HepG2 (cell line): Measurements from ENCODE around the gene RASA3. TPM values are rescaled to one million over a fixed set of nuclear protein-coding genes. Genes with fewer than 3 reads are reported as not detected.

Source experiments
- ATAC-seq: fragments of 200-7000 bp; cut with Tn5 transposase; 3 replicates; pipeline ENCODE4 v1.9.1; 2020; ENCODE audit warnings: mild to moderate bottlenecking, moderate library complexity
- BruUV-seq: library from RNA; stranded (reverse); fragments of 400-500 nt; replicated peaks from 2 replicates; lab custom pipeline; 2021; lab: Mats Ljungman, UMichigan
- CTCF ChIA-PET: fragments of 300-600 bp; formaldehyde crosslinking; extraction: SDS; loops from one replicate; lab custom pipeline; 2021; ENCODE audit warnings: low total read pairs, inconsistent platforms, low intra/inter-chr PET ratio; lab: Yijun Ruan, JAX
- POLR2A ChIA-PET: fragments of 350-600 bp; sonication (Branson Sonifier 250); formaldehyde crosslinking; loops from one replicate; lab custom pipeline; 2020; ENCODE audit warnings: antibody characterized with exemption, inconsistent platforms; lab: Yijun Ruan, JAX
- DNase-seq: peaks from one replicate; pipeline ENCODE4 v3.0.0-alpha.2; 2015; ENCODE audit warnings: low spot score
- FAIRE-seq: peaks from 3 replicates; lab custom pipeline; 2011; peaks lifted over from hg19 to GRCh38; lab: Jason Lieb, UNC
- H2AFZ ChIP-seq: one replicate; pipeline ENCODE4 v1.6.1; 2011; ENCODE audit warnings: low read length, inconsistent platforms
- H3K27ac ChIP-seq: fragments of 300-600 bp; 3 replicates; pipeline ENCODE4 v1.8.0; 2011; ENCODE audit warnings: mixed run types, mild to moderate bottlenecking, mixed read lengths, low read length, inconsistent platforms; ENCODE audit not compliant: insufficient read depth; ENCODE audit errors: extremely low read length
- H3K27me3 ChIP-seq, 2 experiments: fragments of 200-600 bp in 1 of 2; 2 replicates in 1 of 2; 3 replicates in 1 of 2; pipeline versions ENCODE4 v1.6.0 to v1.8.0; 2011; ENCODE audit warnings: low read length in 2 of 2, mild to moderate bottlenecking in 2 of 2, moderate library complexity in 2 of 2, inconsistent platforms in 1 of 2; ENCODE audit not compliant: insufficient read depth in 2 of 2, control insufficient read depth in 1 of 2
- H3K36me3 ChIP-seq, 2 experiments: fragments of 200-600 bp in 1 of 2; replicated peaks in 1 of 2; 2 replicates in 1 of 2; 3 replicates in 1 of 2; pipeline versions ENCODE4 v1.5.1 to v1.8.0; 2011; ENCODE audit warnings: low read length in 2 of 2, inconsistent platforms in 1 of 2; ENCODE audit not compliant: insufficient read depth in 2 of 2, control insufficient read depth in 1 of 2
- H3K4me1 ChIP-seq: 2 replicates; pipeline ENCODE4 v1.5.1; 2012; ENCODE audit warnings: low read length, inconsistent platforms; ENCODE audit not compliant: insufficient read depth
- H3K4me2 ChIP-seq: 2 replicates; pipeline ENCODE4 v1.6.0; 2011; ENCODE audit warnings: low read depth, low read length, inconsistent platforms
- H3K4me3 ChIP-seq, 3 experiments: fragments of 200-600 bp in 1 of 3; sonication (generic), shearing (Covaris generic) in 1 of 3; replicated peaks in 1 of 3; 2 replicates each; pipeline ENCODE4 v1.5.1; 2011 to 2016; ENCODE audit warnings: low read length in 3 of 3, inconsistent platforms in 2 of 3, low read depth in 2 of 3, mild to moderate bottlenecking in 2 of 3, control low read depth in 1 of 3, mixed read lengths in 1 of 3; ENCODE audit not compliant: insufficient read depth in 1 of 3
- H3K79me2 ChIP-seq: one replicate; pipeline ENCODE4 v1.6.1; 2011; ENCODE audit warnings: low read length, inconsistent platforms; ENCODE audit not compliant: insufficient read depth
- H3K9ac ChIP-seq: 2 replicates; pipeline ENCODE4 v1.6.0; 2011; ENCODE audit warnings: mild to moderate bottlenecking, low read depth, low read length, inconsistent platforms; ENCODE audit not compliant: insufficient read depth
- H3K9me3 ChIP-seq: 2 replicates; pipeline ENCODE4 v1.5.1; 2012; ENCODE audit warnings: mild to moderate bottlenecking, low read length
- H4K20me1 ChIP-seq: 2 replicates; pipeline ENCODE4 v1.6.0; 2011; ENCODE audit warnings: inconsistent platforms, mild to moderate bottlenecking, low read length, moderate library complexity; ENCODE audit not compliant: insufficient read depth
- ARNT2 ChIP-seq: sonication (generic); formaldehyde crosslinking; IDR thresholded peaks from 2 replicates; pipeline ENCODE4 v1.8.0; 2022; ENCODE audit warnings: mild to moderate bottlenecking, low read depth, missing genetic modification reagents, moderate library complexity
- BRCA1 ChIP-seq: sonication (generic); formaldehyde crosslinking; IDR thresholded peaks from 2 replicates; pipeline ENCODE4 v1.4.0; 2020; ENCODE audit warnings: missing genetic modification reagents
- DNMT1 ChIP-seq: sonication (generic); formaldehyde crosslinking; IDR thresholded peaks from 2 replicates; pipeline ENCODE4 v1.5.1; 2020; ENCODE audit warnings: mild to moderate bottlenecking, missing genetic modification reagents
- GLI4 ChIP-seq: sonication (generic); formaldehyde crosslinking; IDR thresholded peaks from 2 replicates; pipeline ENCODE4 v1.5.1; 2020; ENCODE audit warnings: missing genetic modification reagents, mild to moderate bottlenecking, moderate library complexity, borderline replicate concordance
- GPBP1L1 ChIP-seq: sonication (generic); formaldehyde crosslinking; IDR thresholded peaks from 2 replicates; pipeline ENCODE4 v1.5.0; 2020; ENCODE audit warnings: mild to moderate bottlenecking, missing genetic modification reagents
- KLF11 ChIP-seq: IDR thresholded peaks from 2 replicates; pipeline ENCODE4 v1.6.1; 2016; ENCODE audit warnings: missing compliant biosample characterization
- POGZ ChIP-seq: sonication (generic); formaldehyde crosslinking; IDR thresholded peaks from 2 replicates; pipeline ENCODE4 v1.4.0; 2020; ENCODE audit warnings: mild to moderate bottlenecking, missing genetic modification reagents
- RELA ChIP-seq: sonication (generic); formaldehyde crosslinking; IDR thresholded peaks from 2 replicates; pipeline ENCODE4 v1.4.0; 2020; ENCODE audit warnings: missing genetic modification reagents
- SKIL ChIP-seq: sonication (generic); formaldehyde crosslinking; IDR thresholded peaks from 2 replicates; pipeline ENCODE4 v1.8.0; 2022; ENCODE audit warnings: missing genetic modification reagents, mild to moderate bottlenecking, moderate library complexity, borderline replicate concordance
- SMAD1 ChIP-seq: sonication (generic); formaldehyde crosslinking; IDR thresholded peaks from 2 replicates; pipeline ENCODE4 v1.4.0; 2020; ENCODE audit warnings: missing genetic modification reagents, low read depth, mild to moderate bottlenecking, borderline replicate concordance
- SOX6 ChIP-seq, 2 experiments: fragments of 450-650 bp in 1 of 2; sonication (generic) in 1 of 2; formaldehyde crosslinking in 1 of 2; IDR thresholded peaks; 2 replicates each; pipeline versions ENCODE4 v1.4.0 to v1.6.1; 2017 to 2020; ENCODE audit warnings: antibody characterized with exemption in 1 of 2, mild to moderate bottlenecking in 1 of 2, missing genetic modification reagents in 1 of 2
- SYNCRIP ChIP-seq: fragments of 200-400 bp; formaldehyde crosslinking; IDR thresholded peaks from 2 replicates; pipeline ENCODE4 v1.6.1; 2018; ENCODE audit warnings: mild to moderate bottlenecking, low read depth, low read length; ENCODE audit not compliant: insufficient read depth
- TBP ChIP-seq: sonication (generic); formaldehyde crosslinking; IDR thresholded peaks from 2 replicates; pipeline ENCODE4 v1.5.0; 2020; ENCODE audit warnings: missing genetic modification reagents
- TRAFD1 ChIP-seq: sonication (generic); formaldehyde crosslinking; IDR thresholded peaks from 2 replicates; pipeline ENCODE4 v1.5.1; 2020; ENCODE audit warnings: missing genetic modification reagents, mild to moderate bottlenecking, borderline replicate concordance
- ZIK1 ChIP-seq: sonication (generic); formaldehyde crosslinking; IDR thresholded peaks from 2 replicates; pipeline ENCODE4 v1.5.0; 2020; ENCODE audit warnings: mild to moderate bottlenecking, low read depth, missing genetic modification reagents, borderline replicate concordance
- ZNF460 ChIP-seq: sonication (generic); formaldehyde crosslinking; IDR thresholded peaks from 2 replicates; pipeline ENCODE4 v1.5.1; 2020; ENCODE audit warnings: missing genetic modification reagents, mild to moderate bottlenecking, borderline replicate concordance
- ZSCAN29 ChIP-seq: sonication (generic); formaldehyde crosslinking; conservative IDR thresholded peaks from 2 replicates; pipeline ENCODE4 v1.4.0; 2020; ENCODE audit warnings: mild to moderate bottlenecking, missing genetic modification reagents
- WGBS: methylation state at CpG from one replicate; pipeline ENCODE4 v1.1.6; 2017; ENCODE audit warnings: low lambda C conversion rate; 5-methylcytosine and 5-hydroxymethylcytosine counted together
- in situ Hi-C: cut with HindIII; loops from 2 replicates; pipeline ENCODE4 v1.10.0; 2017; ENCODE audit warnings: low pct_unique_long_range_greater_than_20kb; ENCODE audit not compliant: extremely low pct_ligation_motif_present
- intact Hi-C: fragments of 100-400 bp; cut with micrococcal nuclease; formaldehyde crosslinking; loops from one replicate; pipeline ENCODE4 v1.10.0; 2022; ENCODE audit not compliant: unreplicated experiment
- polyA plus RNA-seq, 8 experiments: library from polyadenylated mRNA; depleted of rRNA in 3 of 8; stranded (reverse) in 7 of 8; unstranded in 1 of 8; fragments of >200 nt; fragmentation: Illumina TruSeq in 4 of 8; extraction: Trizol in 4 of 8; gene quantifications; 2 replicates each; pipeline versions ENCODE4 v1.2.1 to v1.2.3, GENCODE V29; 2011 to 2016; ENCODE audit warnings: low read depth in 4 of 8, missing spikeins in 1 of 8, mixed read lengths in 1 of 8; ENCODE audit not compliant: insufficient read depth in 1 of 8
- total RNA-seq, 5 experiments: library from RNA; depleted of rRNA; stranded (reverse); fragments of >200 nt; fragmentation: Illumina TruSeq; extraction: Trizol; gene quantifications; 2 replicates each; pipeline ENCODE4 v1.2.3, GENCODE V29; 2016; ENCODE audit warnings: low read depth in 1 of 5

Gene RASA3
- total and polyA plus RNA-seq, 2 of the 13 experiments (the other 11 are each of a cell fraction or from before 2014, with no cell fraction given): 0.05 TPM; not detected in 1

GRCh38 chr13:114017028-114017630, 115.3 kb downstream of the RASA3 start (continued):
- no peak for TF ChIP-seq DNMT1 (CRISPR knock-in tag)
- no peak for TF ChIP-seq GPBP1L1 (CRISPR knock-in tag)
- no peak for TF ChIP-seq RELA
- no peak for TF ChIP-seq TBP (CRISPR knock-in tag)
- no peak for TF ChIP-seq TRAFD1 (CRISPR knock-in tag)
- no peak for TF ChIP-seq SMAD1 (CRISPR knock-in tag)

GRCh38 chr13:114016321-114017027, 115.9 kb downstream of the RASA3 start:
- FAIRE-seq: no peak
- POLR2A ChIA-PET: no interaction called here
- TF ChIP-seq BRCA1 (CRISPR knock-in tag) (no peak), KLF11 (CRISPR knock-in tag) (no peak), SKIL (CRISPR knock-in tag) (no peak), ZSCAN29 (CRISPR knock-in tag) (no peak), SOX6 (IDR thresholded peaks at IDR 0.05) (no peak), SOX6 (CRISPR knock-in tag; IDR thresholded peaks at IDR 0.05) (no peak), RELA (no peak), ZNF460 (no peak), GLI4 (CRISPR knock-in tag) (no peak), SYNCRIP (no peak), ARNT2 (CRISPR knock-in tag) (no peak), ZIK1 (CRISPR knock-in tag) (no peak), POGZ (no peak)

More at GRCh38 chr13:114016321-114017027, 115.9 kb downstream of the RASA3 start:
- DNase-seq (no peak), ATAC-seq (no peak)
- in situ Hi-C loops (no loop called here), intact Hi-C loops (no loop called here)
- Histone ChIP-seq H3K9me3 (no peaks in the 10 kb centered on the region), H3K9ac (no peak overlapping the region), H2AFZ (no peak overlapping the region), H4K20me1 (no peaks in the 10 kb centered on the region), H3K27ac (no peak overlapping the region), H3K79me2 (no peaks in the 10 kb centered on the region), H3K4me3 (no peak overlapping the region), H3K27me3 (peaks cover 6 to 47% of the 10 kb centered on the region in 2 experiments; a peak in 4 of 5 replicates), H3K36me3 (no peaks in the 10 kb centered on the region), H3K4me1 (no peaks in the 10 kb centered on the region), H3K4me2 (no peak overlapping the region)
- CTCF ChIA-PET: no interaction called here
- BruUV-seq: no TSS peak
- 42% methylated on average over 12 of the region's 30 CpGs for WGBS
